Loucy (cell line): ENCODE results near the gene IHH.

Source experiments
- H2AFZ ChIP-seq: fragments of 200-600 bp; sonication (generic); 2 replicates; pipeline ENCODE4 v1.6.0; 2016; ENCODE audit warnings: antibody characterized with exemption, mild to moderate bottlenecking, low read length, moderate library complexity
- H3F3A ChIP-seq: fragments of 200-600 bp; 2 replicates; pipeline ENCODE4 v1.6.0; 2016; ENCODE audit warnings: antibody characterized with exemption, low read depth, mild to moderate bottlenecking
- H3K27me3 ChIP-seq: fragments of 200-600 bp; sonication (generic); 2 replicates; pipeline ENCODE4 v1.6.1; 2014; ENCODE audit warnings: low read length, mild to moderate bottlenecking; ENCODE audit not compliant: insufficient read depth, poor library complexity, severe bottlenecking
- H3K36me3 ChIP-seq: fragments of 200-600 bp; sonication (generic); 2 replicates; pipeline ENCODE4 v1.6.1; 2016; ENCODE audit warnings: low read length; ENCODE audit not compliant: insufficient read depth
- H3K4me1 ChIP-seq: fragments of 200-600 bp; sonication (generic); 2 replicates; pipeline ENCODE4 v1.5.1; 2014; ENCODE audit warnings: low read length, mild to moderate bottlenecking; ENCODE audit not compliant: insufficient read depth, poor library complexity, severe bottlenecking
- H3K4me2 ChIP-seq: fragments of 200-600 bp; sonication (generic); 2 replicates; pipeline ENCODE4 v1.6.0; 2014; ENCODE audit warnings: antibody characterized with exemption, low read length, low read depth, mild to moderate bottlenecking; ENCODE audit not compliant: poor library complexity, severe bottlenecking
- H3K4me3 ChIP-seq: fragments of 200-600 bp; sonication (generic); 2 replicates; pipeline ENCODE4 v1.5.1; 2014; ENCODE audit warnings: low read length, mild to moderate bottlenecking, mixed read lengths; ENCODE audit not compliant: poor library complexity, severe bottlenecking
- H3K79me2 ChIP-seq: fragments of 200-600 bp; sonication (generic); 2 replicates; pipeline ENCODE4 v1.6.1; 2014; ENCODE audit warnings: low read length; ENCODE audit not compliant: insufficient read depth
- H3K9ac ChIP-seq: fragments of 200-600 bp; sonication (generic); 2 replicates; pipeline ENCODE4 v1.6.0; 2014; ENCODE audit warnings: mild to moderate bottlenecking, low read depth, low read length, moderate library complexity; ENCODE audit not compliant: poor library complexity, severe bottlenecking
- H3K9me2 ChIP-seq: fragments of 200-600 bp; sonication (generic); replicated peaks from 2 replicates; pipeline ENCODE4 v1.6.1; 2016; ENCODE audit warnings: low read depth, low read length, mixed read lengths
- H3K9me3 ChIP-seq: fragments of 200-600 bp; sonication (generic); 2 replicates; pipeline ENCODE4 v1.6.1; 2014; ENCODE audit warnings: mild to moderate bottlenecking, antibody characterized with exemption, low read length, low read depth; ENCODE audit not compliant: insufficient read depth
- H4K20me1 ChIP-seq: fragments of 200-600 bp; sonication (generic); 2 replicates; pipeline ENCODE4 v1.6.0; 2014; ENCODE audit warnings: antibody characterized with exemption, low read length, mild to moderate bottlenecking; ENCODE audit not compliant: insufficient read depth, poor library complexity, severe bottlenecking
- CTCF ChIP-seq: fragments of 200-600 bp; sonication (generic); conservative IDR thresholded peaks from 2 replicates; pipeline ENCODE4 v1.5.1; 2014; ENCODE audit warnings: mild to moderate bottlenecking, antibody characterized with exemption, low read length
- EZH2phosphoT487 ChIP-seq: fragments of 200-600 bp; IDR thresholded peaks from 2 replicates; pipeline ENCODE4 v1.6.1; 2018; ENCODE audit warnings: antibody characterized with exemption, mild to moderate bottlenecking, moderate library complexity, borderline replicate concordance

Gene IHH

GRCh38 chr2:219089330-219089729, 28.6 kb upstream of the IHH start:
- no peaks in the 10 kb centered on the region for H3F3A ChIP-seq
- H3K79me2 ChIP-seq, result no peaks in the 10 kb centered on the region
- no peak overlapping the region for H3K9ac ChIP-seq
- no peaks in the 10 kb centered on the region for H3K27me3 ChIP-seq
- no peak overlapping the region for H2AFZ ChIP-seq
- H3K9me3 ChIP-seq, result no peaks in the 10 kb centered on the region
- no peaks in the 10 kb centered on the region; the same call in 1 of the 2 replicates for H3K36me3 ChIP-seq
- H4K20me1 ChIP-seq, result no peaks in the 10 kb centered on the region
- TF ChIP-seq CTCF, result no peak
- no peak for TF ChIP-seq EZH2phosphoT487
- H3K4me2 ChIP-seq, result no peak overlapping the region
- H3K4me3 ChIP-seq, result no peak overlapping the region
- no peaks in the 10 kb centered on the region for H3K9me2 ChIP-seq
- H3K4me1 ChIP-seq, result peaks cover 31% of the 10 kb centered on the region

- no peaks in the 10 kb centered on the region for H3K9me3 ChIP-seq
- TF ChIP-seq CTCF, result no peak
- TF ChIP-seq EZH2phosphoT487, result no peak
- H3K4me3 ChIP-seq, result no peak overlapping the region
- no peaks in the 10 kb centered on the region for H3K79me2 ChIP-seq
- no peak overlapping the region for H3K9ac ChIP-seq
- H3K27me3 ChIP-seq, result no peaks in the 10 kb centered on the region
- peaks cover 29% of the 10 kb centered on the region for H3K4me1 ChIP-seq
- no peaks in the 10 kb centered on the region for H3F3A ChIP-seq
- no peak overlapping the region for H3K4me2 ChIP-seq
- H3K36me3 ChIP-seq, result no peaks in the 10 kb centered on the region
- H2AFZ ChIP-seq, result no peak overlapping the region
- no peaks in the 10 kb centered on the region for H3K9me2 ChIP-seq
- no peaks in the 10 kb centered on the region for H4K20me1 ChIP-seq
These were observed 27.1 kb upstream of the IHH start for GRCh38 chr2:219087848-219088247.

- no peaks in the 10 kb centered on the region for H4K20me1 ChIP-seq
- peaks cover 29% of the 10 kb centered on the region for H3K4me1 ChIP-seq
- TF ChIP-seq EZH2phosphoT487, result no peak
- no peak for TF ChIP-seq CTCF
- no peak overlapping the region for H3K9ac ChIP-seq
- no peak overlapping the region for H3K4me3 ChIP-seq
- H3F3A ChIP-seq, result no peaks in the 10 kb centered on the region
- no peaks in the 10 kb centered on the region for H3K9me3 ChIP-seq
- no peaks in the 10 kb centered on the region for H3K79me2 ChIP-seq
- no peaks in the 10 kb centered on the region for H3K27me3 ChIP-seq
- H3K4me2 ChIP-seq, result no peak overlapping the region
- H2AFZ ChIP-seq, result no peak overlapping the region
- H3K9me2 ChIP-seq, result no peaks in the 10 kb centered on the region
- no peaks in the 10 kb centered on the region for H3K36me3 ChIP-seq
These were observed 26.6 kb upstream of the IHH start for GRCh38 chr2:219087361-219087760.
